Left lobe of liver (tissue), 2 donors: ENCODE data around the gene AGPAT4. TPM values are rescaled to one million over a fixed set of nuclear protein-coding genes. Genes with fewer than 3 reads are reported as not detected.

ENCODE experiments used
- ATAC-seq: fragments of 200-7000 bp; cut with Tn5 transposase; one replicate; pipeline ENCODE4 v1.9.1; 2020; ENCODE audit warnings: mild to moderate bottlenecking, moderate library complexity
- DNase-seq: peaks from one replicate; pipeline ENCODE4 v3.0.0-alpha.2; 2020; ENCODE audit warnings: low spot score
- total RNA-seq: library from RNA; stranded (reverse); gene quantifications from one replicate; pipeline ENCODE4 v1.2.1, GENCODE V29; 2021
- donor health status: DM: no; HTN: no; CAD: no; lungs with moderate emphysema.
- donor health status: DM: no; HTN: yes; CAD: no.

Gene AGPAT4
- total RNA-seq, 1 donor from 2014 or later: 0.88 TPM

GRCh38 chr6:161256407-161256806 is 17.5 kb downstream of the AGPAT4 start:
- ATAC-seq: no peak
- DNase-seq: no peak

DNA sequence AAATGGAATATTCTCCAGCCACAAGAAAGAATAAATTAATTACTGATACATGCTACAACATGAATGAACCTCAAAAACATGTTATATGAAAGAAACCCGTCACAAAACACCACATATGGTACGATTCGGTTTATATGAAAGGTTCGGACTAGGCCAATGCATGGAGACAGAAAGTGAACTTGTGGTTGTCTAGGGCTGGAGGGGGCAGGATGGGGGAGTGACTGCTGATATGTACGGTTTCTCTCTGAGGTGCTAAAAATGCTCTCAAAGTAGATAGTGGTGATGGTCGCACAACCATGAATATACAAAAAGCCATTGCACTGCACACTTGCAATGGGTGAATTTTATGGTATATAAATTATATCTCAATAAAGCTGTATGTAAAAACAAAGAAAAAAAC is 18.3 kb downstream of the AGPAT4 start:
- DNase-seq (no peak), ATAC-seq (no peak)

DNA sequence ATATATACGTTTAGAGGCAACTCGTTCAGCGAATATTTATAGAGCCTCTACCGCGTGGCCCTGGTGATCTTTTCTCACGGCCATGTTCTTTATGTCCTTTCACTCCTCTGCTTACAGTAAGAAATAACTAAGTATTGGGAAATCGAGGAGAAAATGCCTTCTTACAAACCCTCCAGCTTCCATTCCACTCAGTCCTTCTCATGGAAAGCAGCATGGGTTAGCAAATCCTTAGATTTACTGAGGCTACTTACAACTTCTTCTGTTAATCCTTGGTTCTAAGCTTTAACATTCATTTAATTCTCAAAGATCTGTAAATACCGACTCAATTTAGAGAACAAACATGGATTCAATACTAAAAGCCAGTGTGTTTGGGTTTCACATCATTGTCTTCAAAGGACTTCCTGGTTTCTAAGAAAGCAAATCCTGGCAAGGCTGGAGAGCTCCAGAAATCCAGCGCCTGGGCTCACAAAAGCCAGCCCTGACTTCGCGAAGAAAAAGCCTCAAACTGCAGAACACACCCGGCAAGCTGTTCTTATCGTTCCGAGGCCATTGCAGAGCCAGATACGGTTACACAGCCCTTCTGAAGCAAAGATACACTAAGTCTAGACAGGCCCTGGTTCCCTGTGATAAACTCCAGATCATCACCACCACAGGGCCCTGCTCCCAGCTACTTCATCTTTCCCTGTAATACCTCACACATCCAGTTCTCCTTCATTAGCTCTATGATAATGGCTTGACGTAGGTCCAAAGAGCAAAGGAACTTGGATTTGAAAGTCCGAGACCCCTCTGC is 19.2 kb downstream of the AGPAT4 start:
- ATAC-seq (no peak), DNase-seq (no peak)

GRCh38 chr6:161254126-161254463 is 19.8 kb downstream of the AGPAT4 start:
- DNase-seq: no peak
- ATAC-seq: no peak

DNA sequence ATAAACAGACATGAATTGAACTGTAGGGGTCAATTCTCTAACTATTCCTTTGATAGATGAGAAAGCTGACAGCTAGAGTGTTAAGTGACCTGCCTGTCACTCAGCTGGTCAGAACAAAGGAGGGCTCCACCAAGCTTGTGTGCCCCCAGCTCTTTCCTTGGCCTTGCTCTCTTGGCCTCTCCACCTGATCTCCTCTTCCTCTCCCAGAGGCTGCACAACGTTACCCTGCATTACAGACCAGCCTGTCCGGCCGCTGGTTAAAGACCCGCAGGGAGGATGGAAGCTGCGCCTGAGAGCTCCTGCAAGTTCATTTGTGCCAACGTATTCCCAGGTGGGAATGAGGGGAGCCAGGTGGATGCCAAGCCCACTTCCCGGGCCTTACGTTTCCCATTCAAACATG is 22.5 kb downstream of the AGPAT4 start:
- ATAC-seq (no peak), DNase-seq (no peak)

GRCh38 chr6:161249327-161249726 is 24.5 kb downstream of the AGPAT4 start:
- ATAC-seq (no peak), DNase-seq (no peak)

GRCh38 chr6:161246725-161247124 is 27.1 kb downstream of the AGPAT4 start:
- no peak for ATAC-seq
- DNase-seq: no peak

DNA sequence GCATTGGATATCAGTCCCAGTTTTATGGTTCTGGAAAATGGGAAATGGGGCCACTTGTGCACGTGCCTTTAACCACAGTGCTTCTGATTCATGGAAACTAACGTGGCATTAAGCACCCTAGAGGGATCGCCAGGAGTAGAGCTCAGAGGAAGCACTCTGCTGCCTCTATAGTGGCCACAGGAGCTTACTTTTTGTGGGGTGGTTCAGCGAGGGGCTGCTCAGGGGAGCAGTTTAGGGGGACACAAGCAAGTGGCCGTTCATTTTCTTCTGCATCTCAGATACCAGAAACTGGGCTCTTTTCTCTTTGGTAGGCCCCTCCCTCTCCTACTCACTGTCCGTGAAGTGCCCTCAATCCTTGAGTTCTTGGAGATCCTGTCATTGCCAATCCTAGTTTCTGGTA is 28.5 kb downstream of the AGPAT4 start:
- ATAC-seq (no peak), DNase-seq (no peak)

DNA sequence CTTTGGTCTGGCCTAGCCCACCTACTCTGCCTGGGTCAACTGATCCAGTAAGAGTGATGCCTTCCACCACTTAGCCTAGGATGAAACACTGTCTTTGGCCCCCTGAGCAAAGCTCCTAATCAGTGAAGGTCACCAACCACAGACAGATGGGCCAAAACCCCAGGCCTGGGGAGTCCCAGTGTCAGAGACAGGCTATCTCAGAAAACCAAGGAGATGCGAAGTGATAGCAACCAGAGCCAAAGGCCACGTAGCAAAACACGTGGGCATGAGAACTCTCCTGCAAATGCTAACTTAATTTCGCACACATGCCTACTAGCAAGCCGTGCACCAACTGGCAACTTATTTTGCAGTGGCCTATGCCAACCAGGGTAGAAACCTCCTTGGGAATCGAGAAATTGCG is 29.1 kb downstream of the AGPAT4 start:
- ATAC-seq: no peak
- no peak for DNase-seq

- ATAC-seq: peak; percentile 12
- DNase-seq: no peak
Observed at GRCh38 chr6:161242779-161243693, 30.8 kb downstream of the AGPAT4 start.

GRCh38 chr6:161242113-161242512 is 31.7 kb downstream of the AGPAT4 start:
- DNase-seq (no peak), ATAC-seq (no peak)

DNA sequence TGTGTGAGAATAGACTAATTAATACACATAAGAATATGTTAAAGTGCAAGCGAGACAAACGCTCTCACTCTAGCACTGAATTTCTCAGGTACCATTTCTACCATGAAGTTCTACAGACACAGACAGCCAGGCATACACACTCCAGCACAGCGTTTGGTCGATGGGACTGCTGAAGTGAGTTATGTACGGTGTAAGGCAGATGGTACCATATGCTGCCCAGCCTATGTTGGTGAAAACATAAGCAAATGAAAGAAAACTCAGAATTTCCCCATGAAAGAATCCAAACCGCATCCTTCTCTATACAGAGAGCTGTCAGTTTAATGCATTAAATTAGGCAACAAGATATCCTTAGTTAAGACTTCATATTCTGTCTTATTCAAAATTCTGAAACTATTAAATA is 34.9 kb downstream of the AGPAT4 start:
- ATAC-seq (no peak), DNase-seq (no peak)

DNA sequence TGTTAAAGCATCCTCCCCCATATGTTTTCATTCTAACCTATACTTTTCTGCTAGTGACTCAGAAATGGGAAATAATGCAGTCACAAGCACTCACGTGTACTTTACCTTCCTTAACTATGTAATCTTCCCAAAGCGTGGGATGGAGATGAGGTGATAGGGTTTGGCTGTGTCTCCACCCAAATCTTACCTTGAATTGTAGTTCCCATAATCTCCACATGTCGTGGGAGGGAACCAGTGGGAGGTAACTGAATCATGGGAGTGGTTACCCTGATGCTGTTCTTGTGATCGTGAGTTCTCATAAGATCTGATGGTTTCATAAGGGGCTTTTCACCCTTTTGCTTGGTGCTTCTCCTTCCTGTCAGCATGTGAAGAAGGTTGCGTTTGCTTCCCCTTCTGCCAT is 35.4 kb downstream of the AGPAT4 start:
- DNase-seq: no peak
- no peak for ATAC-seq

GRCh38 chr6:161238081-161238480 is 35.8 kb downstream of the AGPAT4 start:
- DNase-seq (no peak), ATAC-seq (no peak)

- no peak for DNase-seq
Observed at GRCh38 chr6:161237176-161237575, 36.7 kb downstream of the AGPAT4 start.

DNA sequence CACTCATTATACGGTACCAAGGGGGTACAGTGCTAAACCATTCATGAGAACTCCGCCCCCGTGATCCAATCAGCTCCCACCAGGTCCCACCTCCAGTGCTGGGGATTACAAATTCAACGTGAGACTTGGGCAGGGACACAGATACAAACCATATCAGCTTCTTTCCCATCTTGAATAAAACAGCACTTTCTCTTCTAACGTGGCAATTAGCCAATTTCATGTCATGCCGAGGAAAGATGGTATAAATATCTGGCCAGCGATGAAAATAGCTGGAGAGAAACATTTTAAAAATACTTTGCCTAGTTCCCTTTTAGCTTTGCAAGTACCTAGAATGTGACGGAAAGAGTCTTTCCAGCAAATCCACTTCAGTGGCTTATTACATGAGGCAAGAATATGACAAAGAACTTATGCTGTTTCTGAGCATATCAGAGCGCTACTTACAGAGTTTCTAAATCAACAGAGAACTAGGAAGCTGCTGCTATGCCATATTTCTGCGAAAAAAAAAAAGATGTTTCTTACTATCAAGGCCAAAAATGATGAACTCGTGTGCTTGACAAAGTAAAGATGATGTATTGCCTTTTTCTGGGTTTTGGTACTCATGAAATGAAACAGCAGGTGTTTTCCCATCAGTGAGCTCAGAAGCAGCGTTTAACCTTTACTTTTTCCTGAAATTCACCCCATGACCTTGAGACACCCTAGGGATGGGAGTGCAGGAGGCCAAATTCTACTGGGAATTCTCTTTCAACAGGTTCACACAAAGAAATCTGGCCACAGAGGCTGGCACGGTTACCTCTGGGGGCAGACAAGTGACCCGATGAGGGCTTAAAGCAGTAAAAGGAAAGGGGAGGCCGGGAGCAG is 37.9 kb downstream of the AGPAT4 start:
- no peak for DNase-seq
- no peak for ATAC-seq

More at GRCh38 chr6:161237176-161237575, 36.7 kb downstream of the AGPAT4 start:
- no peak for ATAC-seq

- ATAC-seq: no peak
- DNase-seq: no peak
Observed at GRCh38 chr6:161233986-161234661, 39.7 kb downstream of the AGPAT4 start.

DNA sequence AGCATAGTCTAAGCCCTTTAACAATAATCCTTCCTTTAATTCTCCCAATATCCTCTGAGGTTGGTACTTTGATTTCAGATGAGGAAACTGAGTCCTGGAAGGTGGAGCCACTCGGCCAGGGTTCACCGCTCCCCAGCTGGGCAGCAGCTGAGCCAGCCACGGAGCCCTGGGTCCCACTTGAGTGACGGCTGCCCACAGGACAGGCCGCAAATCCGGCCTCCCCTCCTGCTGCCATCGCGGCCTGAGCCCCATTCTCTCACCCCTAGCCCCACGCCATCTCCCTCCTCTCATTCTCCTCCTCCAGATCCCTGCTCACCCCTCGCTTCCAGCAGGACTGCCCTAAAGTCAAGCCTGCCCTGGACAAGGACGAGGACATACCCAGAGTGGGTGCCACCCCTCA is 41.4 kb downstream of the AGPAT4 start:
- no peak for ATAC-seq
- no peak for DNase-seq

DNA sequence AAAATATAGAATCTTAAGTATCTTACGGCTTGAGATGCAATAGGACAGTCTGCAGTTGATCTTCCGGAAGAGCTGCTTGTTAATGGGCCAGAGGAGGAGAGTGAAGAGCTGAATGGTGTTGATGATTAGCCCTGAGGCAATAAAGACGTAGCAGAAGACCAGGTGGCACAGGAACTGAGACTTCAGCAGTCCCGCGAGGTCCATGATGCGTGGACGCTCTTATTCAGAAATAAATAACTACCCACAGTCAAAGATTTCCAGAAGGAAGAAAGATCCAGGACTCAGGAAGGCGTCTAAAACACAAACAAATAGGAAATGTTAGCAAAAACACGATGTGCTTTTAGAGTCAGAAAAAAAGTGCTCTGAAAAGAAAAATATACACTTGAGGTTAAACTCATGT is 41.9 kb downstream of the AGPAT4 start:
- ATAC-seq (no peak), DNase-seq (no peak)

GRCh38 chr6:161230339-161230738 is 43.5 kb downstream of the AGPAT4 start:
- ATAC-seq (no peak), DNase-seq (no peak)
